ENCODE results near the gene TKT.
A peak's percentile ranks its signal among the peaks of the same experiment; 100 is the strongest.

The TKT gene

DNA sequence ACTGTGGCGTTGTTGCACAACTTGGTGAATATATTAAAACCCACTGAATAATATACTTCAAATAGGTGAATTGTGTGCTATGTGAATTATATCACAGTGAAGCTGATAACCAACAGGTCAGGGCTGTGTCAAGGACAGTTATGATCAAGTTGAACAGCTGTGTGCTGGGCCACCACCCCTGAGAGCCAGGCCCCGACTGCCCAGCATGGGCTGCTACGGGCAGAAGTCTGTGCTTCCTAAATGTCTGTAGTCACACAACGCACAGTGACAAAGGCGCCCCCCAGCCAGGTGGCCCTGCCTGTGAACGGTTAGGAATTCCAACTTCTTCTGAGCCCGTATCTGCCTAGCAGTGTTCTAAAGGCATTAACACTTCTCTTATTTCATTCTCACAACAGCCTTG lies 32.8 kb downstream of the TKT start:
- DNase-seq: no peak

DNA sequence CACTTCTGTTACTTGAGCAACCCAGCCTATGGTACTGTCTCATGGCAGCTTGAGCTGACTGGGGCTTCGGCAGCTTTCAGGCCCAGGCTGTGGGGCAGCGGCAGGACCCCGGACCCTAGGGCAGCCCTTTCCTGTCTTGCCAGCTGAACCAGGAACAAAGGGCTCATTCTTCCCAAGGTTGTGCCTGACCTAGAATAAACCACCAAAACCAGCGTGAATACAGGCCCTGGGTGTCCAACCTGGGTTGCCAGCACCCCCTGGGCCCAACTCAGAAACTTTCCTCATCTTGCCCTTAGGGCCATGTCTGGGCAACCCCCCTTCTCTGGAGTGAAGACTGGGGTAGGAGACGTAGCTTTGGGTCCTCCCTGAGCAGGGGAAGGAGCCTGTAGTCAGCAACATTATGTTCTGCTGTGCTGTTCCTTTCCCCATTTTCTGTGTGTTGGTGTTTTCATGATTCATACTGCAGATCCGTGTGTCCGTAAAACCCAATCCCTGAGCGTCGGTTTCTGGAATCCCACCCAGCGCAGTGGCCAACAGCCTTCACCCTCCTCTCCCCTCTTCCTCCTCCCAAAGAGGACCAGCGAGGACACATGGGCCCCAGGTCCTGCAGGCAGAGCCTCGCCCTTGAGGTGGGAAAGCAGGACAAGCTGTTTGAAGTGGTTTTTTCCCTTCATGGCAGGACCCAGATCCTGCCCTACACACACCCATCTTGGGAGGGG lies 33.5 kb downstream of the TKT start:
- no peak for DNase-seq

DNA sequence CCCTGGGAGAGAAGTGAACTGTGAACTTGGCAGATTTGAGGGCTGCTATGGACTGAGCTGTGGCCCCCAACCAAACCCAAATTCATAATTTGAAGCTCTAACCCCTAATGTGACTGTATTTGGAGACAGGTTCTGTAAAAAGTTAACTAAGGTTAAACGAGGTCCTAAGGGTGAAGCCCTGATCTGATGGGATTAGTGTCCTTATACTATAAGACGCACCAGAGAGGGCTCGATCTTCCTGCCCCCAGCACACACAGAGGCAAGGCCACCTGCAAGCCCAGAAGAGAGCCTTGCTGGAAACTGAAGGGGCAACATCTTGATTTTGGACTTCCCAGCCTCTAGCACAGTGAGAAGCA lies 34.0 kb downstream of the TKT start:
- DNase-seq: no peak

DNA sequence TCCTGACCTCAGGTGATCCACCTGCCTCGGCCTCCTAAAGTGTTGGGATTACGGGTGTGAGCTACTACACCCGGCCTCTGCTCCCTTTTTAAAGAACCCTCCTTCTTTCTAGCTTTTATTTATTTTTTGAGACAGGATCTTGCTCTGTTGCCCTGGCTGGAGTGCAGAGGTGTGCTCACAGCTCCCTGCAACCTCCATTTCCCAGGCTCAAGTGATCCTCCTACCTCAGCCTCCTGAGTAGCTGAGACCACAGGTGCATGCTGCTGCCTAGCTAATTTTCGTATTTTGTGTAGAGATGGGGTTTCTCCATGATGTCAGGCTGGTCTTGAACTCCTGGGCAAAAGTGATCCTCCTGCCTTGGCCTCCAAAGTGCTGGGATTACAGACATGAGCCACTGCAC lies 34.5 kb downstream of the TKT start:
- no peak for DNase-seq

DNA sequence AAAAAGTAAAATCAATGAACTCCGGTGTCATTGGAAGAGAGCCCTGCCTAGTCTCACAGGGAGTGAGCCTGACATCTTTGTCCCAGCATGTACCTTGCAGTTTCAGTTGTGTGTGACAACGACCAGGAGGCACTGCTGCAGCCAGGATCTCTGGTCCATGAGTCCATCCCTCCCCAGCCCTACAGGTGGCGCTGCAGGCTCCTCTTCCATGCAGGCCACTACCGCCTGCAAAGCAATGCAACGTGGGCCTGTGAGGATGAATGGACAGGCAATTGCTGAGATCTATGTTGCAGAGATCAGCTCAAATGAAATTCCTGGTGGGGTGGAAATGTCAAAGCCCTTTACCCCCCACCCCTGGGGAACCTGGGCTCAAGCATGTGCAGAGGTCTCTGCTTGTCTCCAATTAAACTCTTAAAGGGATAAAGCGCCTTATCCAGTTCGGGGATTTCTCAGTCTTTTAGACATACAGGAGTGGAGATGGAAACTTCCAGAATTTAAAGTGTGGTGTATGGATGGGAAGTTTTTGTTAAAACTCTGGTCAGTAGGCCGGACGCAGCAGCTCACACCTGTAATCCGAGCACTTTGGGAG lies 35.8 kb downstream of the TKT start:
- DNase-seq: peak; percentile 76

DNA sequence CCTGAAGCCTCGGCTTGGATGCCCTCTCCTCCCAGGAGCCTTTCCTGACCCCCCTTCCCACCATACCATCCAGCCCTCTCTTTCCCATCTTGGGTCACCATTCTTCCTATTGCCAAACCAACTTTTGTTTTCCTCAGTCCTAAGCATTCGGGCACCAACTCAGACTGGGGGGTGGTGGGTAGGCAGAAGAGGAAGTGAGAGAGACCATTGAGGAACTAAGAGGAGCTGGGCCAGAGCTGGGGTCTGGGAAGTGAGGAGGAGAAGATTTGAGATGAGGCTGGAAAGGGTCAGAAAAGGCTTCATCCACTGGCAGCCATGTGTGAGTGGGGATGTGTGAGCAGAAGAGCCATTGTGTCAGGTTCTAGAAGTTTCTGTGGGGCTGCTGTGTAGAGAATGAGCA lies 37.7 kb downstream of the TKT start:
- no peak for DNase-seq

DNA sequence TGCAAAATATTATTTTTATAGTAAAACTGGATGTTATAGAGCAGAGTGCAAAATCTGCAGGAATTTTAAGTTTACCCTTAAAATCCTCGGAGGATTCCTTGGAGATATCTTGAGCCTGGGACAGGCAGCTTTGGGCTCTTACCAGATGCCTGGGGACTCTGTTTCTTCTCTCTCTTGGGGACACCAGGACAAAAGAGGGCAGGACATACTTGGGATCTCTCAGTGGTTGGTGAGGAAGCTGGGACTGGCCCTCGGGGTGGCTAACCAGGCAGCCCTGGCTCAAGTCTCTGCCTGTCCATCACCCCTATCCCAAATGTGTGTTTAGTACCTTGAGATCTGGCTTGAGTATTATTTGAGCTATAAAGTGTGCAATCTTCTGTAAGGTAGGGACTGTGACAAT lies 38.6 kb downstream of the TKT start:
- DNase-seq: no peak

DNA sequence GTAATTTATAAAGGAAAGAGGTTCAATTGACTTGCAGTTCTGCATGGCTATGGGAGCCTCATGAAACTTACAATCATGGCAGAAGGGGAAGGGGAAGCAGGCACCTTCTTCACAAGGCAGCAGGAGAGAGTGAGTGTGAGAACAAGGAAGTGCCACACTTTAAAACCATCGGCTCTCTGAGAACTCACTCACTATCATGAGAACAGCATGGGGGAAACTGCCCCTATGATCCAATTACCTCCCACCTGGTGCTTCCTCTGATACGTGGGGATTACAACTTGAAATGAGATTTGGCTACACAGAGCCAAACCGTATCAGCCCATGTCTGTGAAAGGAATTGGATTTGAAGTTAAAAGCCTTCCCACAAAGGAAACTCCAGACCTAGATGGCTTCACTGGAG lies 39.1 kb downstream of the TKT start:
- DNase-seq: no peak

DNA sequence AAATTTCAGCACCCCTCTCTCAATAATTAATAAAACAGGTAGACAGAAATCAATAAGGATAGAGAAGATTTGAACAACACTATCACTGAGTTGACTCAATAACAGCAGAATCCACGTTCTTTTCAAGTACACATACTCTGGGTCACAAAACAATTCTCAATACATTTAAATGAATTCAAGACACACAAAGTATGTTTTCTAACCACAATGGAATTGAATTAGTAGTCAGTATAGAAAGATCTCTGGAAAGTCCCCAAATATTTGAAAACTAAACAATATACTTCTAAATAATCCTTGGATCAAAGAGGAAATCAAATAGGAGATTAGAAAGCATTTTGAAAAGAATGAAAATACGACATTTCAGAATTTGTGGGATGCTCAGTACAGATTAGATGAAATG lies 40.0 kb downstream of the TKT start:
- no peak for DNase-seq

DNA sequence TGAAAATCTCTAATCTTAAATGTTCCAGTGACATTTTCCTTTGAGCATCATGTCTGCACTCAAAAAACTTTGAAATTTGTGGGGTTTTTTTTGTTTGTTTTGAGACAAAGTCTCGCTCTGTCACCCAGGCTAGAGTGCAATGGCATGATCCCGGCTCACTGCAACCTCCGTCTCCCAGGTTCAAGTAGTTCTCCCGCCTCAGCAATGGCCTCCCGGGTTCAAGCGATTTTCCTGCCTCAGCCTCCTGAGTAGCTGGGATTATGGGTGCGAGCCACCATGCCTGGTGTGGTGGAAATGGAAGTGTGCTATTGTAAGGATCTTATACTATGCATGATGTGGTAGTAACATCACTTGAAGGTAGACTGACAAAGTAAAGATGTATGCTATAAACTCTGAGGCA lies 42.5 kb downstream of the TKT start:
- DNase-seq: no peak

DNA sequence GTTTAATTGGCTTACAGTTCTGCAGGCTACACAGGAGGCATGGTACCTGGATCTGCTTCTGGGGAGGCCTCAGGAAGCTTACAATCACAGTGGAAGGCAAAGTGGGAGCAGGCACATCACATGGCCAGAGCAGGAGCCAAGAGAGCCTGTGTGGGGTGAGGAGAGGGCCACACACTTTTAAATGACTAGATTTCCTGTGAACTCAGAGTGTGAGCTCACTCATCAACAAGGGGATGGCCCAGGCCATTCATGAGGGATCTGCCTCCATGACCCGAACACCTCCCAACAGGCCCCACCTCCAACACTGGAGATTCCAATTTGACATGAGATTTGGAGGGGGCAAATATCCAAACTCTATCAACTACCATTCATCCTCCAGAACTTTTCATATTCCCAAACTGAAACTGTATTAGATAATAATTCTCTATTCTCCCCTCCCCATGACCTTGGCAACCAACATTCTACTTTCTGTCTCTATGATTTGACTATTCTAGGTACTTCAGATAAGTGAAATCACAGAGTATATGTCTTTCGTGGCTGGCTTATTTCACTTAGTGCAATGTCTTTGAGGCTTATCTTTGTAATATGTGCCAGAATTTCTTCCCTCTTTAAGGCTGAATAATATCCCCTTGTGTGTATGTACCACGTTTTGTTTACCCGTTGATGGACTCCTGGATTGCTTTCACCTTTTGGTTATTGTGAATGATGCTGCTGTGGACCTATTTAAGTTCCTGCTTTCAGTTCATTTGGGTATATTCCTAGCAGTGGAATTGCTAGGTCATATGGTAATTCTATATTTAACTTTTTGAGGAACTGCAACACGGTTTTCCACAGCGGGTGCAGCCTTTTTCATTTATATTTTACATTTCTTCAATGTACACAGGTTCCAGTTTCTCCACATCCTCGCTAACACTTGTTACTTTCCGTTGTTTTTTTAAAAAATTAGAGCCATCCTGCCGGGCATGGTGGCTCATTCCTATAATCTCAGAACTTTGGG lies 43.8 kb downstream of the TKT start:
- DNase-seq: no peak

DNA sequence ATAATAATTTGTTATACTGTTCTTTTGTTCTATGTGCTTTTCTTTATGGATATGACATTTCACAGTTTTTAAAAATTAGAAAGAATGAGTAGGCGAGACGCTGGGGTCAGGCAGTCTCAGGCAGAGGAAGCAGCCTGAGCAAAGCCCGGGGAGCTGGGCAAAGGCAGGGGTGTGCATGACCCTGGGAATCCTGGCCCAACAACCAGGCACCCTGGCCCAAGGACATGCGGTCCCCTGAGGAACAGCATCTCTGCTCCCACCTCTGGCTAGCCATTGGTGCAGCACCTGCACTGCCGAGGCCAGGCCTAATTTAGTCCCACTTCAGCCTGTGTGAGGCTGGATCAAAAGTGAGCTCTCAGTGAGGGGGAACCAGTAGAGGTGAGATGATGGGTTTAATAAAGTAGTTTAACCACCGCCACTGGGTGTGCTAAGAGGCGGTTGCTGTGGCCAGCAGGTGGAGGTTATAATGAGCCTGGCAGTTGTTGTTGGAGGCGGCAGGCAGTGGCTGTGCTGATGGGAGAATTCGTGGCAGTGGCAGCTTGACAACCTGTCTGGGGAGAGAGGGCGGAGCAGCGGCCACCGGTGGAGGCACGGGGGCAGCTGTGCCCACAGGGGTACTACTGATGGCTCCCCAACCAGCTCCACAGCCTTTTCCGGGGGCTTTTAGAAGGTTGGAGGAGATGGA lies 53.3 kb downstream of the TKT start:
- no peak for DNase-seq

DNA sequence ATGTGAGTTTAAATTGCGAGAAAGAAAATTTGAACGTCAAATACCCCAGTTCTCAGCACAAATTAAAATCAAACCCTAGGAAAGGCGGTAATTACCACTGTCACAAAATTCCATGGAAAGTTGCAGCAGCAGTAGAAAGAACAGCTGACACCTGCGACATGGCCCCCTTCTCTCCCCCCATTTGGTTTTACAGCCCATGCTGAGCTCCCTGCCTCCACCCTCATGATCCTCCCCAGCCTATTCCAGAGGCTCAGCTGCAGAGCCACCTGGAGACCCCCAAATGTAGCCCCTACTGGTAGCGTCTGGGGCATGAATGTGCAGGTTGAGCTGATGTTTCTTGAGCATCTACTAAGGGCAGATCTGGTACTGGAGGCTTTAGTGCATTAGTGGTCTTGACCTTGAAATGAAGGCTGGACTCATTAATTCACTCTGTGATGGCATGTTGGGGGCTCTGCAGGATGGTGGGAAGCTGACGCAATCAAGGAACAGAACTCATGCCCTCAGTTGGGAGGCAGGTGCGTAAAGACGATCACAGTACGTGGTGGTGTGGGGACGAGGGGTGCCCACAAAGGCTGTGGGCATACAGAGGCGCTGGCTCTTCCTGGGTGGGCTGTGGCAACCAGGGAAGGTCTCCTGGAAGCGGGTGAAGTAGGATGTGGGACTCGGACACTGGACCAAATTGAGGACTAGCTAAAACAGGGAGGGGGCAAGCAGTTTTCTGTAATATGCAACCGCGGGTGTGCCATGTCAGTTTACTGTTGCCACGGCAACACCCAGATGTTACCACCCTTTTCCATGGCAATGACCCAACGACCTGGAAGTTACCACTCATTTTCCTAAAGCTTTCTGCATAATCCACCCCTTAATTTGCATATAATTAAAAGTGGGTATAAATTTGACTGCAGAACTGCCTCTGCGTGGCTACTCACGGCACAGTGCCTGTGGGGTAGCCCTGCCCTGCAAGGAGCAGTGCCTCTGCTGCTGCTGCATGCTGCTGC lies 55.0 kb downstream of the TKT start:
- DNase-seq: no peak

DNA sequence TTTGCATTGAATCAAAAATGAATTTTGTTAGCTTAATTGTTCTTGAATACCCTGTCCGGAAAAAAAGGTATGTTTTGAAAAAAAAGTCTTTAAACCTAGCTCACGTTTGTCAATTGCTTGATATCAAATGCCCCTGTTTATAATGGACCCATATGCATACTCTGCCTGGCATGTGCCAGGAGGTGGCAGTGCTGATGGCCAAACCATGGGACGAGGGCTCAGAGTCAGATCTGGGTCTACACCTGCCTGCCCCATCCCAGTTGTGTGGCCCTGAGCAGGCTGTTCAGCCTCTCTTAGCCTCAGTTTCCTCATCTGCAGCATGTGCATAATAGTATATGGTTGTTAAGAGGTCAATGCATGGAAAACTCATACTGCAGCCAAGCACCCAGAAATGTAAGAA lies 56.0 kb downstream of the TKT start:
- DNase-seq: no peak

DNA sequence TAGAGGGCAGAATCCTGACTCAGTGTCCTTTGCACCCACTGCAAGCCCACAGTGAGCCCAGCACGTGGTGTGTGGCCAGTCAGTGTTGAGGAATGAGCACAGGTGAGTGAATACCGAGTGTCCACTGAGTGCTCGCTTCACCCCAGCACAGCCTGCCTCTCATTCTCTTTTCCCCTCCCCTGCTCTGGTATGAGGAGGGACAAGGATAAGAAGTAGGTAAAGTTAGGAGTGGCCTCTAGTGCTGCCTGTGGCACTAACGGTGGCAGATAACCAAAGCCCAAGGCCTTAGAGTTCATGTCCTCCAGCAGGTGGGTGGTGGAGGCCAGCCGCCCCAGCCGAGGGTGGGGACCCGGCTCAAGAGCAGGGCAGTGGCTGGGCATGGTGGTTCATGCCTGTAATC lies 56.8 kb downstream of the TKT start:
- no peak for DNase-seq

DNA sequence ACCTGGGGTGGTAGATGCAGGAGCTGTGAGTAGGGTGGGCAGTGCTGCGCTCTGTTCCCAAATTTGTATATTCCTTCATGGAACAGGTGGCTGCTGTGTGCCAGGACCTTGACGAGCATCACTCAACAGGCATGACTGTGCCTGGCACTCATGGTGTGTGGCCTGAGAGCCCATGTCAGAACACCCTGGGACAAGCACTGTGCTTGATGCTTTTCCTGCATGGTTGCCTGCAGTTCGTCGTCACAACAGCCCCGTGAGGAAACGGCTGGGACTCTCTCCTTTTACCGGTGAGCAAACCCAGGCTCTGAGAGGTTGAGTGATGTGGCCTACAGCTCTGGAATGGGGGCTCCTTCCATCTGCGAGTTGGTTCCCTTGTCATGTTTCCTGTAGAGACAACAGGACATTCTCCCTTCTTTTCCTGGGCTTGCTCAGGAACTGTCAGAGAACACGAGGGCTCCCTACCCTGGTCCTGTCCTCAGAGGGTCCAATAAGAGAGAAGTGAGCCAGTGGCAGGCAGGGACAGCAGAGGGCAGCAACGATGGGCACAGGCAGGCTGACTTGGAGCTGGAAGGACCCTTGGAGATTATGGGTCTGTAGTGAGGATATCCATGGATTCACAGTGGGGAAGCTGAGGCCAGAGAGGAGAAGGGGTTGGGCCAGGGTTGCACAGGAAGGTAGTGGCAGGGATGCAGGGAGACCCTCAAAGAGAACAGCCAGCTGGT lies 57.4 kb downstream of the TKT start:
- DNase-seq: no peak

DNA sequence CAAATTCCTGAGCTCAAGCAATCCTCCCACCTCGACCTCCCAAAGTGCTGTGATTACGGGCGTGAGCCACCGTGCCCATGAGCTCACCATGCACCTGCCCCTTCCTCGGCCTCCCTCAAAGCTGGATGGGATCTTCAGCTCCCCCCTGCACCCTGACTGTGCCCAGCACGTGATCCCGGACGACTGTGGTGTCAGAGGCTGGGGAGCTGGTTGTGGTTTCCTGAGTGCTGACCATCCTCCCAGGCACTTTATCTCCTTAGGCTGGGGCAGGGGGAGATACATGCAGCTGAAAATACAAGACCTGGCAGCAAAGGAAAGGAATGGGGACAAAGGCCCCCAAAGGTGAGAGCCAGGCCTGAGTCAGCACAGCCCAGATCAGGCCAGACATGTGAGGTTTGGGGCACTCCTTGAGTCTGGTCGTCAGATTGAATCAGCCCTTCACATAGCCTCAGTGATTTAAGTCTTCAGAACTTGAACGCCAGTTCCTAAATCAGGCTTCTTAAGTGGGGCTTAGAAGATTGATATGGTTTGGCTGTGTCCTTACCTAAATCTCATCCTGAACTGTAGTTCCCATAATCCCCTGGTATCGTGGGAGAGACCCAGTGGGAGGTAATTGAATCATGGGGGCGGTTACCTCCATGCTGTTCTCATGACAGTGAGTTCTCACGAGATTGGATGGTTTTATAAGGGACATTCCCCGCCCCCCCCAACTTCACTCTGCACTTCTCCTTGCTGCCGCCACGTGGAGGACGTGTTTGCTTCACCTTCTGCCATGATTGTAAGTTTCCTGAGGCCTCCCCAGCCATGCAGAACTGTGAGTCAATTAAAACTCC lies 59.0 kb downstream of the TKT start:
- DNase-seq: peak; percentile 32

DNA sequence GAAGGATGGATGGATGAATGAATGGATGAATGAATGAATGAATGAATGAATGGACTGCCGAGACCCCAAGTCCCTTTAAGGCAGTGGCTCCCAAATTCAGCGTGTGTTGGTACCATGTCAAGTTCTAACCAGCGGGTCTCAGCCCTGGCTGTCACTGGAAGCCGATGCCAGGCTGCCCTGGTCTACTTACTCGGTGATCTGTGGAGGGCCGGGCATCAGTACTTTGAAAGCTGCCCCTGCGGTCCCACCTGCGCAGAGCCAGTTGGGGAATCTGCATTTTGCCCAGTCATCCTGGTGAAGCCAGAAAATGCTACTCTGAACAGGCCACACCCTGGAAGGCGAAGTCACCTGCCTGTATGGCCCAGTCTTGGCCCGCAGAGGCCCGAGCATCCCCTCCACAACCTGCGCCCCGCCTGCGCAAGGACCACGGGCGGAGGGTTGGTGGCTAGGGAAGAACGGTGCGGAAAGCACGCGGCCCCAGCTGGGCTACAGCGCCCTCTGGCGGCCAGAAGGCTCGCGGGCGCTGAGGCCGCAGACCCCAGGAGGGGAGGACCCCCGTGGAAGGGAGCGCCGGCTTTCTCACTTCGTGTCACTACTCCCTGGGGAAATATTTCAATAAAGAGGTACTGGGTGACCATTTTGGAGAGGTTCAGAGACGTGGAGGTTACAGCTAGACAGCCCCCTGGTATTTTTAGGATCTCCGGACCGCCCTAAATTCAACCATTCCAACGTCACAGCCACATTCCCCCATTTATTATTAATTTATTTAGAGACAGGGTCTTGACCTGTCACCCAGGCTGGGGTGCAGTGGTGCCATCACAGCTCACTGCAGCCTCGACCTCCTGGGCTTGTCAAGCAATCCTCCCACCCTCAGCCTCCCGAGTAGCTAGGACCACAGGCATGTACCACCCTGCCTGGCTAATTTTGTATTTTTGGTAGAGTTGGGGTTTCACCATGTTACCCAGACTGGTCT lies 59.9 kb downstream of the TKT start:
- DNase-seq: peak; percentile 60

DNA sequence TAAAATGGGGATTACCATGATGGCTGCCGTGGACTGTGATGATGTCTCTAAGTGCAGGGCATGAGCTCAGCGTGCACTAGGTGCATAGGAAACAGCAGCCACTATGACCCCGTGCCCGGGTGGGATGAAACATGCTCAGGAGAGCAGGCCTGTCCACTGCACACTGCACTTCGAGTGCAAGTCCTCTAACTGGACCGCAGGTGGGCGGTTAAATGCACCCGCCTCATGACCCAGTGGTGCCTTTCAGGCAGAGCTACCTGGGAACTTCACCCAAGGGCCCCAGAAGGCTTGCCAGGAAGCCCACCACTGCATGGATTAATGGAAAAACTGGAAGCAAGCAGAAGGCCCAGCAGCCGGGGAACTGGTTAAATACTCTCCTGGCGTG lies 60.8 kb downstream of the TKT start:
- DNase-seq: no peak
